H9 (cell line): ENCODE measurements around the gene SREBF1. TPM values are rescaled to one million over a fixed set of nuclear protein-coding genes. Genes with fewer than 3 reads are reported as not detected.

ENCODE experiments used
- DNase-seq: peaks from one replicate; pipeline ENCODE4 v3.0.0-alpha.2; 2017
- H2AFZ ChIP-seq: one replicate; pipeline ENCODE4 v1.6.1; 2013; ENCODE audit warnings: mild to moderate bottlenecking, low read length, control low read depth, moderate library complexity
- H2AK5ac ChIP-seq: 2 replicates; pipeline ENCODE4 v1.6.1; 2013; ENCODE audit warnings: low read length, control low read depth, mixed read lengths; ENCODE audit not compliant: insufficient read length
- H2BK120ac ChIP-seq: one replicate; pipeline ENCODE4 v1.6.1; 2013; ENCODE audit warnings: low read depth, mild to moderate bottlenecking, low read length, control low read depth, inconsistent platforms; ENCODE audit not compliant: poor library complexity, severe bottlenecking
- H2BK12ac ChIP-seq: 2 replicates; pipeline ENCODE4 v1.6.1; 2013; ENCODE audit warnings: low read length, control low read depth, mixed read lengths, low read depth; ENCODE audit not compliant: insufficient read length
- H2BK15ac ChIP-seq: 2 replicates; pipeline ENCODE4 v1.6.1; 2013; ENCODE audit warnings: low read depth, low read length, control low read depth
- H2BK20ac ChIP-seq: one replicate; pipeline ENCODE4 v1.6.1; 2013; ENCODE audit warnings: low read depth, mild to moderate bottlenecking, low read length, control low read depth, inconsistent platforms; ENCODE audit not compliant: poor library complexity, severe bottlenecking
- H2BK5ac ChIP-seq: 2 replicates; pipeline ENCODE4 v1.6.1; 2013; ENCODE audit warnings: low read length, control low read depth, mixed read lengths; ENCODE audit not compliant: insufficient read length
- H3K14ac ChIP-seq: 2 replicates; pipeline ENCODE4 v1.6.1; 2013; ENCODE audit warnings: low read length, control low read depth; ENCODE audit not compliant: insufficient read depth
- H3K18ac ChIP-seq: 2 replicates; pipeline ENCODE4 v1.6.1; 2013; ENCODE audit warnings: low read depth, mild to moderate bottlenecking, mixed read lengths, low read length, control low read depth; ENCODE audit not compliant: insufficient read length
- H3K23ac ChIP-seq: 2 replicates; pipeline ENCODE4 v1.6.1; 2013; ENCODE audit warnings: low read length, control low read depth, mixed read lengths, low read depth; ENCODE audit not compliant: insufficient read length
- H3K23me2 ChIP-seq: 2 replicates; pipeline ENCODE4 v1.6.1; 2013; ENCODE audit warnings: low read depth, mild to moderate bottlenecking, mixed read lengths, low read length, control low read depth; ENCODE audit not compliant: insufficient read length, poor library complexity, severe bottlenecking
- H3K27ac ChIP-seq: 2 replicates; pipeline ENCODE4 v1.5.1; 2013; ENCODE audit warnings: low read length, control low read depth, mixed read lengths, low read depth; ENCODE audit not compliant: insufficient read length
- H3K27me3 ChIP-seq: 2 replicates; pipeline ENCODE4 v1.6.1; 2013; ENCODE audit warnings: low read length, control low read depth, inconsistent platforms; ENCODE audit not compliant: insufficient read depth
- H3K4ac ChIP-seq: 2 replicates; pipeline ENCODE4 v1.6.1; 2013; ENCODE audit warnings: low read depth, mild to moderate bottlenecking, control low read depth, inconsistent platforms, low read length, moderate library complexity
- H3K4me1 ChIP-seq: 2 replicates; pipeline ENCODE4 v1.6.1; 2013; ENCODE audit warnings: low read length, control low read depth, inconsistent platforms; ENCODE audit not compliant: insufficient read depth
- H3K4me2 ChIP-seq: 2 replicates; pipeline ENCODE4 v1.6.1; 2013; ENCODE audit warnings: low read length, control low read depth, mixed read lengths; ENCODE audit not compliant: insufficient read length, insufficient read depth
- H3K56ac ChIP-seq: 2 replicates; pipeline ENCODE4 v1.6.1; 2013; ENCODE audit warnings: low read depth, mild to moderate bottlenecking, mixed read lengths, low read length, control low read depth; ENCODE audit not compliant: insufficient read length
- H3K79me1 ChIP-seq: 2 replicates; pipeline ENCODE4 v1.6.1; 2013; ENCODE audit warnings: low read depth, mild to moderate bottlenecking, moderate library complexity, low read length, control low read depth, inconsistent platforms; ENCODE audit not compliant: insufficient read depth, poor library complexity, severe bottlenecking
- H3K79me2 ChIP-seq: 2 replicates; pipeline ENCODE4 v1.6.1; 2013; ENCODE audit warnings: low read length, control low read depth, inconsistent platforms; ENCODE audit not compliant: insufficient read depth
- H3K9ac ChIP-seq: 2 replicates; pipeline ENCODE4 v1.6.1; 2013; ENCODE audit warnings: low read length, control low read depth, mixed read lengths; ENCODE audit not compliant: insufficient read length; ENCODE audit errors: extremely low read depth
- H3K9me3 ChIP-seq: one replicate; pipeline ENCODE4 v1.6.1; 2013; ENCODE audit warnings: low read depth, low read length, inconsistent platforms; ENCODE audit not compliant: control insufficient read depth
- H3T11ph ChIP-seq: one replicate; pipeline ENCODE4 v1.6.1; 2013; ENCODE audit warnings: mild to moderate bottlenecking, low read length, control low read depth, inconsistent platforms
- H4K20me1 ChIP-seq: one replicate; pipeline ENCODE4 v1.6.1; 2013; ENCODE audit not compliant: control insufficient read depth, insufficient read length, insufficient read depth
- H4K5ac ChIP-seq: 2 replicates; pipeline ENCODE4 v1.6.1; 2013; ENCODE audit warnings: low read depth, mild to moderate bottlenecking, mixed read lengths, low read length, control low read depth; ENCODE audit not compliant: insufficient read length
- H4K8ac ChIP-seq: replicated peaks from 2 replicates; pipeline ENCODE4 v1.6.1; 2013; ENCODE audit warnings: low read length, control low read depth, mixed read lengths, low read depth; ENCODE audit not compliant: insufficient read length
- H4K91ac ChIP-seq: 2 replicates; pipeline ENCODE4 v1.6.1; 2013; ENCODE audit warnings: low read depth, mild to moderate bottlenecking, moderate library complexity, mixed read lengths, low read length, control low read depth; ENCODE audit not compliant: insufficient read length
- H3K27ac Mint-ChIP-seq, 3 experiments: 2 replicates in 2 of 3; 3 replicates in 1 of 3; pipeline ENCODE4 v1.8.0; 2020 to 2021; ENCODE audit warnings: mixed read lengths in 3 of 3, mild to moderate bottlenecking in 1 of 3, moderate library complexity in 1 of 3
- H3K27me3 Mint-ChIP-seq: 2 replicates; pipeline ENCODE4 v1.8.0; 2021; ENCODE audit warnings: low read depth, mild to moderate bottlenecking, moderate library complexity, mixed read lengths
- H3K36me3 Mint-ChIP-seq, 3 experiments: 2 replicates in 2 of 3; 3 replicates in 1 of 3; pipeline ENCODE4 v1.8.0; 2020 to 2021; ENCODE audit warnings: low read depth in 3 of 3, mixed read lengths in 3 of 3; ENCODE audit not compliant: insufficient read depth in 1 of 3
- H3K4me1 Mint-ChIP-seq, 2 experiments: 2 replicates each; pipeline ENCODE4 v1.8.0; 2020; ENCODE audit warnings: mixed read lengths in 2 of 2
- H3K4me3 Mint-ChIP-seq, 2 experiments: 2 replicates in 1 of 2; 3 replicates in 1 of 2; pipeline ENCODE4 v1.8.0; 2020 to 2021; ENCODE audit warnings: mild to moderate bottlenecking in 2 of 2, mixed read lengths in 2 of 2, moderate library complexity in 1 of 2
- H3K9me3 Mint-ChIP-seq, 2 experiments: 2 replicates in 1 of 2; 3 replicates in 1 of 2; pipeline ENCODE4 v1.8.0; 2020; ENCODE audit warnings: mild to moderate bottlenecking in 2 of 2, mixed read lengths in 2 of 2, moderate library complexity in 1 of 2
- CTCF ChIP-seq: fragments of 200-600 bp; sonication (generic); conservative IDR thresholded peaks from 3 replicates; pipeline ENCODE4 v1.8.0; 2021; ENCODE audit warnings: antibody characterized with exemption, mild to moderate bottlenecking
- WGBS: extraction: QIAGEN DNeasy Blood & Tissue Kit; methylation state at CpG from one replicate; pipeline ENCODE4 v1.1.7; 2013; ENCODE audit warnings: missing lambda C conversion rate, low lambda C conversion rate, mixed read lengths; ENCODE audit not compliant: insufficient read length; ENCODE audit errors: extremely low coverage; 5-methylcytosine and 5-hydroxymethylcytosine counted together
- total RNA-seq: library from RNA; stranded (reverse); gene quantifications from 2 replicates; pipeline ENCODE4 v1.2.1, GENCODE V29; 2021

SREBF1 gene
- total RNA-seq, 1 experiment from 2014 or later, result 81.9 TPM

GRCh38 chr17:17789410-17789809 lies 47.4 kb downstream of the SREBF1 start:
- no peaks in the 10 kb centered on the region for H3K79me1 ChIP-seq

More at GRCh38 chr17:17789410-17789809, 47.4 kb downstream of the SREBF1 start:
- H3K27ac Mint-ChIP-seq, result no peak overlapping the region
- H4K8ac ChIP-seq, result no peak overlapping the region
- no CpG with 5 or more reads among the region's 6 CpGs for WGBS
- H3K14ac ChIP-seq, result no peak overlapping the region
- no peaks in the 10 kb centered on the region for H3K9me3 ChIP-seq
- no peak overlapping the region for H3K9ac ChIP-seq
- H2BK5ac ChIP-seq, result no peak overlapping the region
- H3K27ac ChIP-seq, result no peak overlapping the region
- no peaks in the 10 kb centered on the region for H3K79me2 ChIP-seq
- H2AFZ ChIP-seq, result no peak overlapping the region
- H4K91ac ChIP-seq, result no peak overlapping the region
- no peaks in the 10 kb centered on the region; a peak in 1 of 5 replicates for H3K9me3 Mint-ChIP-seq
- no peaks in the 10 kb centered on the region; the same call in 1 of the 2 replicates for H3K27me3 ChIP-seq
- H3K4me1 Mint-ChIP-seq, result peaks cover 45 to 75% of the 10 kb centered on the region in 2 experiments
- DNase-seq, result no peak
- no peak overlapping the region for H2BK120ac ChIP-seq
- no peak overlapping the region for H2AK5ac ChIP-seq
- H2BK20ac ChIP-seq, result no peak overlapping the region
- H3K4ac ChIP-seq, result no peak overlapping the region
- H3K18ac ChIP-seq, result no peak overlapping the region
- H2BK12ac ChIP-seq, result no peak overlapping the region
- no peak overlapping the region for H3K4me2 ChIP-seq
- TF ChIP-seq CTCF, result no peak
- H3K36me3 Mint-ChIP-seq, result no peaks in the 10 kb centered on the region; a peak in 1 of 7 replicates
- no peak overlapping the region for H4K5ac ChIP-seq
- H3K23me2 ChIP-seq, result no peaks in the 10 kb centered on the region
- H4K20me1 ChIP-seq, result peaks cover 4% of the 10 kb centered on the region
- peaks cover 87% of the 10 kb centered on the region for H3K27me3 Mint-ChIP-seq
- no peak overlapping the region for H3K56ac ChIP-seq
- no peak overlapping the region for H3K23ac ChIP-seq
- H2BK15ac ChIP-seq, result no peak overlapping the region
- peaks cover 3% of the 10 kb centered on the region; the same call in 1 of the 2 replicates for H3K4me1 ChIP-seq
- no peak overlapping the region for H3T11ph ChIP-seq
- H3K4me3 Mint-ChIP-seq, result peak overlapping the region in 1 of 2 experiments; percentile 54; a peak in 1 of 5 replicates
